HepG2 (cell line): ENCODE results near the gene FBXO28. TPM values are rescaled to one million over a fixed set of nuclear protein-coding genes. Genes with fewer than 3 reads are reported as not detected.
A peak's percentile ranks its signal among the peaks of the same experiment; 100 is the strongest.

Experiments used
- CHCHD3 ChIP-seq: sonication (generic); formaldehyde crosslinking; IDR thresholded peaks from 2 replicates; pipeline ENCODE4 v1.8.0; 2022; ENCODE audit warnings: mild to moderate bottlenecking, missing genetic modification reagents, moderate library complexity
- GMEB1 ChIP-seq: sonication (generic); formaldehyde crosslinking; IDR thresholded peaks from 2 replicates; pipeline ENCODE4 v1.5.1; 2020; ENCODE audit warnings: missing genetic modification reagents, mild to moderate bottlenecking, borderline replicate concordance
- KAT7 ChIP-seq: IDR thresholded peaks from 2 replicates; pipeline ENCODE4 v1.6.1; 2018; ENCODE audit warnings: borderline replicate concordance, missing compliant biosample characterization
- KDM5B ChIP-seq: sonication (generic); formaldehyde crosslinking; IDR thresholded peaks from 2 replicates; pipeline ENCODE4 v1.4.0; 2020; ENCODE audit warnings: missing genetic modification reagents, mild to moderate bottlenecking, borderline replicate concordance
- KLF12 ChIP-seq: sonication (generic); formaldehyde crosslinking; IDR thresholded peaks from 2 replicates; pipeline ENCODE4 v1.4.0; 2020; ENCODE audit warnings: missing genetic modification reagents, borderline replicate concordance
- MLX ChIP-seq: IDR thresholded peaks from 2 replicates; pipeline ENCODE4 v1.6.1; 2016
- MTA3 ChIP-seq: sonication (generic); formaldehyde crosslinking; IDR thresholded peaks from 2 replicates; pipeline ENCODE4 v1.4.0; 2020; ENCODE audit warnings: missing genetic modification reagents
- MYC ChIP-seq: sonication (generic); formaldehyde crosslinking; IDR thresholded peaks from 2 replicates; pipeline ENCODE4 v1.9.0; 2021; ENCODE audit warnings: missing genetic modification reagents, borderline replicate concordance
- PRMT3 ChIP-seq: sonication (generic); formaldehyde crosslinking; IDR thresholded peaks from 2 replicates; pipeline ENCODE4 v1.8.1; 2022; ENCODE audit warnings: low read depth, mild to moderate bottlenecking, moderate library complexity, missing genetic modification reagents, borderline replicate concordance
- SIN3A ChIP-seq: IDR thresholded peaks from 2 replicates; pipeline ENCODE4 v1.6.1; 2011; ENCODE audit warnings: low read depth, mild to moderate bottlenecking, control low read depth, low read length, borderline replicate concordance
- SMAD9 ChIP-seq: sonication (generic); formaldehyde crosslinking; IDR thresholded peaks from 2 replicates; pipeline ENCODE4 v1.5.1; 2020; ENCODE audit warnings: mild to moderate bottlenecking, missing genetic modification reagents
- TFDP1 ChIP-seq: IDR thresholded peaks from 2 replicates; pipeline ENCODE4 v1.6.1; 2016; ENCODE audit warnings: missing compliant biosample characterization, missing genetic modification reagents, borderline replicate concordance
- ZFP62 ChIP-seq: sonication (generic); formaldehyde crosslinking; IDR thresholded peaks from 2 replicates; pipeline ENCODE4 v1.4.0; 2020; ENCODE audit warnings: missing genetic modification reagents
- ZFP82 ChIP-seq: sonication (generic); formaldehyde crosslinking; IDR thresholded peaks from 2 replicates; pipeline ENCODE4 v1.5.1; 2020; ENCODE audit warnings: mild to moderate bottlenecking, missing genetic modification reagents, borderline replicate concordance
- ZFX ChIP-seq: sonication (generic); formaldehyde crosslinking; IDR thresholded peaks from 2 replicates; pipeline ENCODE4 v1.4.0; 2020; ENCODE audit warnings: mild to moderate bottlenecking, low read depth, missing genetic modification reagents, moderate library complexity
- ZFY ChIP-seq: sonication (generic); formaldehyde crosslinking; IDR thresholded peaks from 2 replicates; pipeline ENCODE4 v1.4.0; 2020; ENCODE audit warnings: missing genetic modification reagents
- ZNF563 ChIP-seq: sonication (generic); formaldehyde crosslinking; IDR thresholded peaks from 2 replicates; pipeline ENCODE4 v1.8.0; 2022; ENCODE audit warnings: mild to moderate bottlenecking, moderate library complexity, missing genetic modification reagents
- ZNF564 ChIP-seq: sonication (generic); formaldehyde crosslinking; IDR thresholded peaks from 2 replicates; pipeline ENCODE4 v1.8.1; 2023; ENCODE audit warnings: mild to moderate bottlenecking, missing genetic modification reagents
- ZNF687 ChIP-seq: sonication (generic); formaldehyde crosslinking; IDR thresholded peaks from 2 replicates; pipeline ENCODE4 v1.5.1; 2020; ENCODE audit warnings: mild to moderate bottlenecking, missing genetic modification reagents, moderate library complexity
- ZSCAN22 ChIP-seq: sonication (generic); formaldehyde crosslinking; IDR thresholded peaks from 2 replicates; pipeline ENCODE4 v1.4.0; 2020; ENCODE audit warnings: mild to moderate bottlenecking, missing genetic modification reagents
- polyA plus RNA-seq, 8 experiments: library from polyadenylated mRNA; depleted of rRNA in 3 of 8; stranded (reverse) in 7 of 8; unstranded in 1 of 8; fragments of >200 nt; fragmentation: Illumina TruSeq in 4 of 8; extraction: Trizol in 4 of 8; gene quantifications; 2 replicates each; pipeline versions ENCODE4 v1.2.1 to v1.2.3, GENCODE V29; 2011 to 2016; ENCODE audit warnings: low read depth in 4 of 8, missing spikeins in 1 of 8, mixed read lengths in 1 of 8; ENCODE audit not compliant: insufficient read depth in 1 of 8
- total RNA-seq, 5 experiments: library from RNA; depleted of rRNA; stranded (reverse); fragments of >200 nt; fragmentation: Illumina TruSeq; extraction: Trizol; gene quantifications; 2 replicates each; pipeline ENCODE4 v1.2.3, GENCODE V29; 2016; ENCODE audit warnings: low read depth in 1 of 5

The FBXO28 gene
- total and polyA plus RNA-seq, 2 of the 13 experiments (the other 11 are each of a cell fraction or from before 2014, with no cell fraction given), result 8.5 to 29.1 TPM

- TF ChIP-seq PRMT3 (peak; percentile 66; the same call in 1 of the 2 replicates), GMEB1 (CRISPR knock-in tag) (0 out of 2 replicates have a peak, but pooled peaks have one; percentile 33), SMAD9 (0 out of 2 replicates have a peak, but pooled peaks have one; percentile 67), ZFY (CRISPR knock-in tag) (peak; percentile 80), ZFP62 (no peak), MLX (CRISPR knock-in tag) (0 out of 2 replicates have a peak, but pooled peaks have one; percentile 14), ZNF564 (CRISPR knock-in tag) (0 out of 2 replicates have a peak, but pooled peaks have one; percentile 5), MTA3 (CRISPR knock-in tag) (no peak), ZSCAN22 (CRISPR knock-in tag) (0 out of 2 replicates have a peak, but pooled peaks have one; percentile 5), KAT7 (no peak), ZFP82 (CRISPR knock-in tag) (peak; percentile 82; the same call in 1 of the 2 replicates), CHCHD3 (0 out of 2 replicates have a peak, but pooled peaks have one; percentile 61), KLF12 (CRISPR knock-in tag) (peak; percentile 59; the same call in 1 of the 2 replicates), TFDP1 (CRISPR knock-in tag) (peak; percentile 77), ZNF563 (peak; percentile 50; the same call in 1 of the 2 replicates), ZFX (CRISPR knock-in tag) (peak; percentile 73), KDM5B (peak; percentile 42; the same call in 1 of the 2 replicates), SIN3A (peak; percentile 47; the same call in 1 of the 2 replicates), MYC (CRISPR knock-in tag) (peak; percentile 30; the same call in 1 of the 2 replicates), ZNF687 (CRISPR knock-in tag) (peak; percentile 73)
Observed at GRCh38 chr1:224183591-224184312, 69.8 kb downstream of the FBXO28 start (continued).
